Retinal pigment epithelial cell (primary cell): ENCODE results near the gene COL4A1.

Source experiments
- DNase-seq: peaks from one replicate; pipeline ENCODE4 v3.0.0-alpha.2; 2010; ENCODE audit warnings: low read depth
- H3K4me3 ChIP-seq: 2 replicates; pipeline ENCODE4 v1.5.1; 2011; ENCODE audit warnings: mild to moderate bottlenecking, low read length, control low read depth, moderate library complexity
- CTCF ChIP-seq: conservative IDR thresholded peaks from 2 replicates; pipeline ENCODE4 v1.5.1; 2011; ENCODE audit warnings: low read depth, low read length, control low read depth, inconsistent platforms

Gene COL4A1

GRCh38 chr13:110312339-110313031 is 5.5 kb upstream of the COL4A1 start:
- H3K4me3 ChIP-seq, result no peak overlapping the region
- peak; percentile 5 for TF ChIP-seq CTCF
- no peak for DNase-seq

GRCh38 chr13:110311443-110312338 is 4.7 kb upstream of the COL4A1 start:
- no peak for DNase-seq
- no peak for TF ChIP-seq CTCF
- H3K4me3 ChIP-seq, result no peak overlapping the region

GRCh38 chr13:110310541-110311442 is 3.8 kb upstream of the COL4A1 start:
- no peak for DNase-seq
- TF ChIP-seq CTCF, result no peak
- H3K4me3 ChIP-seq, result no peak overlapping the region

GRCh38 chr13:110309661-110310524 is 2.9 kb upstream of the COL4A1 start:
- no peak for DNase-seq
- no peak for TF ChIP-seq CTCF
- H3K4me3 ChIP-seq, result no peak overlapping the region

GRCh38 chr13:110308656-110309359 is 1.9 kb upstream of the COL4A1 start:
- peak overlapping the region; percentile 87 for H3K4me3 ChIP-seq
- no peak for DNase-seq

More at GRCh38 chr13:110308656-110309359, 1.9 kb upstream of the COL4A1 start:
- no peak for TF ChIP-seq CTCF
